C1 segment of cervical spinal cord (tissue), 14 donors: ENCODE data around the gene EPHB3.
"Not testable (repeated sequence)": the region's sequence is repeated elsewhere in the genome, so short reads cannot be mapped to it uniquely, and the experiment has no call there.

Experiments
- DNase-seq, 14 donors: peaks; one replicate each; lab custom pipeline; 2025; lab: John Stamatoyannopoulos, UW

EPHB3 gene

DNA sequence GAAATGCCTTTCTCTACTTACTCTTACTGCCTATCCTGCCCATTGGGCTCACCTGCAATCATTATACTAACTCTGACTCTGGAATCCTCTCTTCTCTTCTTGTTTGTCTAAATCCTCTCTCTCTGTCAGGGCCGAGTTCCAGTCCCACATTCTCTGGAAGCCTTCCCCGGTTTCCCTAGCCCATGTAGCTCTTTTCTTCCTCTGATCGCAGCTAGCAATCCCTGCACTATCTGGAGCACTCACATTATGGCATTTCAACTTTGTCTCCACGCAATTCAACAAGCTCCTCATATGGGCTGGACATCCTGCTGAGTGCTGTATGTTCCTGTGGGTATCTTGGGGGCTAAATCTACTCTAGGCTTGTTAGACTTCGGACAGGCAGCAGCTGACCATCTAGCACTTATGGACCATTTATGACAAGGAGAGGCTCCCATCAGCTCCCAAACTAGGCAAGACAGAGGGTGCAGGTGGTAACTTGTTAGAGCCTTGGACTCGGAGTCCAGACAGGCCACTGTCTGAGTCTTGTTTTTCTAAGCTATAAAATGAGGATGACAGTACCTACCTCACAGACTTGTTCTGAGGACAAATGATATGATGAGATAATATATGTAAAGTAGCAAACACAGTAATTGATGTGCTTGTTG, 58.3 kb downstream of the EPHB3 start:
- no peak for DNase-seq

DNA sequence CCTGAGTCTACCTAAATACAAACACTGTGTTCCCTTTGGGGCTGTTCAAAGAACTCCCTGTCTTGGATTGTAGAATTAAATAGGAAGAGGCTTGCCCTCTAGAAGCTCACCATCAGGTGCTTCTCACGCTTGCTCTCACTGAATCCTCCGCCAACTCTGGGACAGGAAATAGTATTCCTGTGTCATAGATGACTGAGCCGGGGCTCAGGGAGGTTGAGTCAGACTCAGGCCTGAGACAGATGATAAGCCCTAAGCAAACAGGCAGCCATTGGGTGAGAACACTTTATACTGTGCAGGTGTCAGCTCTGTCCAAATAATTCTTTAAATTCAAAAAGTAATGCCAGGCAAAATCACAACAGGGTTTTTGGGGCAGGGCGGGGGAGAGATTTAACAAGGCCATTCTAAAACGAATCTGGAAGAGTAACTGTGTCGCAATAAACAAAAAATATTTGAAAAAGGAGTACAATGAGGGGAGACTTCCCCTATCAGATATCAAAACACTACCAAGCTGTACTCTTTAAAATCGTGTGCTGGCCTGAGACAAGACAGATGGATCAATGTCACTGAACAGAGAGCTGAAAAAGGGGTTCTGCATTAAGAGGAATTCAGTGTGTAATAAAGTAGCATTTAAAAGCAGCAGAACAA, 59.0 kb downstream of the EPHB3 start:
- DNase-seq = no peak

DNA sequence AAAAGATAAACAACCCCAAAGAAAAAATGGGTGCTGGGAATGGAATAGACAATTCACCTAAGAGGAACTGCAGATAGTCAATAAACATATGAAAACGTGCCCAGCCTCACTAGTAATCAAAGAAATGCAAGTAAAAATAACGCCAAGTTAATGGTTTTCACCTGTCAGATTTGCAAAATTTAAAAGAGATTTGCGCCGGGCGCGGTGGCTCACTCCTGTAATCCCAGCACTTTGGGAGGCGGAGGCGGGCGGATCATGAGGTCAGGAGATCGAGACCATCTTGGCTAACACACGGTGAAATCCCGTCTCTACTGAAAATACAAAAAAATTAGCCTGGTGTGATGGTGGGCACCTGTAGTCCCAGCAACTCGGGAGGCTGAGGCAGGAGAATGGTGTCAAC, 60.6 kb downstream of the EPHB3 start:
- DNase-seq = not testable (repeated sequence)

DNA sequence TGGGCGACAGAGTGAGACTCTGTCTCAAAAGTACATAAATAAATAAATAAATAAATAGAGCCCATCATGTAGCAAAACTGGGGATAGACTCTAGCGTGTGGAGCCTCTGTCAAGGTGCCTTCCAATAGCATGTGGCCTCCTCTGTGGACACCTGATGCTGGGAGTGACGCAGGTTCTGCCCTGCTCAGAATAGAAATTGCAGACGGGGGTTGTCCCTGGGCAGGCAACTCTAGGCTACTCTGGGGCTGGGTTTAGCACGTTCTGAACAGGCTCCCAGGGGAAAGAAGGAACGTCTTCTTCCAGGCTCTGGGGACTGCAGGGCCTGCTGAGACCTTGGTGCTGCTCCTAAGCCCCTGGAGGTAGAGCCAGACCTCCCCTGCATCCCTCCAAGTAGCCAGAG, 65.3 kb downstream of the EPHB3 start:
- DNase-seq = no peak

DNA sequence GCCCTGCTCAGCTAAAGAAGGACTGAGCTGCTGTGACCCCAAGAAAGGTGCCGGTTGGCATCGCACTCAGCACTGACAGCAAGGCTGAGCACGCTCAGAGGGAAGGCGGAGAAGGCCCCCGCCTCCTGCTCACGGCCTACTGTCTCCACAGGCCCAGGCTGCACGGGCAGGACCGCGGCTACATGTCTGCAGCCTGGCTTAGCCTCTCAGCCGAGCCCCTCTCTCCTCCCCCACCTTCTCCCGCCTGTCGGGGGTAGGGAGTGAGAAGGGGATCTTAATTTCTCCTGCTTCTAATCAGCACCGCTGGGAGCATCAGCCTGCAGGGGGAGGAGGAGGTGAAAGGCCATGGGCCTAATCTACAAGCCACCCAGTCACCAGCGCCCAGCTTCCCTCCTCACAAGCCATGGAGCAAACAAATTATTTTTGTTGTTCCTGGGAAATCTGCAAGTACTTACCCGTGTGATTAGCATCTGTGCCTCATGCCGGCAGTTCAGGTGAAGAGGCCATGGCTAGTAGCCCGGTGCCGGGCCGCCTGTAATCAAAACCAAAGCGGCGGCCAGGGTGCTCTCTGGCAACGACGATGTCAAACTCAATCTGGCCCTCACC, 68.1 kb downstream of the EPHB3 start:
- DNase-seq = no peak

DNA sequence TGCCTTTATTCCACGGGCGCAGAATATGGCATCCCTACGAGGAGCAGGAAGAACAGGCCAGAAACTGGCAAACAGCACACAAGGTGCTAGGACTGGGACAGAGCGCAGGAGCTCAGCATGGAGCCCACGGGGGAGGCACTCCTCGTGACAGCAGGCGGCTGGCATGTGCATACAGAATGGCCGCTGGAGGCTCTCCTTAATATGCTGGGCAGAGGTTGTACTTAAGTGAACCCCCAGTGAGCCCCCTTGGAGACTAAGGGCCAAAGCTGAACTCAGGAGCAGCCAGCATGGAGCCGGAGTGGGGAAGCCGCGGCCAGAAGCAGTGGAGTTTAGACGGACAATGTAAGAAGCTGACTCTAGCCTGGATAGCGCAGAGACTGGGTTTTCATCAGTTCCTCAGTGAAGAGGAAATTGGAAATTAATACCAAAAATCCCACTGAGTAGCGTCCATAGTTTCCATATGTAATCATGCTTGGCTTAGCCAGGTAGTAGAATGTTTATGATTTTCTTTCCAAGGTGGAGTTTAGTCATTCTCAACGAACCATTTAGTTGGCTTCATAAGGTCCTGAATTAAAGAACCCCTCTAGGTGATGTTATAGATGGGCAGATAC, 69.4 kb downstream of the EPHB3 start:
- DNase-seq = no peak

DNA sequence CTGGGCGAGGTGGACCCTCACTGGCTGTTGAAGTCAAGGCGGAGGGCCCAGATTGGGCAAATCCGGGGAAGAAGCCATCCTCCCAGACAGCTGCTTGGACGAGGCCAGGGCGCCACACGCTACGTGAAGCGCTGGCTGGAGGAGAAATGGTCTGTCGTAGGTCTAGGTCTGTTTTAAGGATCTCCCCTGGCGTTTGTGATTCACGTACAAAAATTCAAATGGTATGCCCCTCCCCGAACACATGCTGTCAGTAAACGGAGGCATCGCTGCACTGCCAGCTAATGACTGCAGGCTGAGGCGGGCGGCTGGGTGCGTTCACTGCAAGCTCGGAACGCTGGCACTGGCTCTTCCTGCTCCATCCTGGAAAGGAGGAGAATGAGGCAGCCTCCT, 69.9 kb downstream of the EPHB3 start:
- DNase-seq = no peak
